Spinal cord (tissue), 4 donors: ENCODE results near the gene BTF3L4. TPM values are rescaled to one million over a fixed set of nuclear protein-coding genes. Genes with fewer than 3 reads are reported as not detected.

Experiments
- polyA plus RNA-seq, 2 donors: library from polyadenylated mRNA; unstranded; fragments of 120-200 nt; gene quantifications; one replicate each; pipeline ENCODE4 v1.2.1, GENCODE V29; 2013; ENCODE audit not compliant: insufficient read length in 2 of 2
- total RNA-seq, 2 donors: library from RNA; depleted of rRNA in 1 of 2; stranded (reverse); fragments of 120-200 nt in 1 of 2; fragments of >200 nt in 1 of 2; gene quantifications; one replicate each; pipeline versions ENCODE4 v1.2.3 to v1.2.4, GENCODE V29; 2013 to 2014

BTF3L4 gene
- total and polyA plus RNA-seq, 4 donors: 61.6 to 106 (median 84.8) TPM

Other genes starting within 250 kb of the BTF3L4 start
- 10 to 100 TPM; 89.3 to 95.9 TPM for gene NRDC, start 177.6 kb upstream of the BTF3L4 start, total RNA-seq
- 100 to 1,000 TPM; 123 to 146 TPM for gene NRDC, start 177.6 kb upstream of the BTF3L4 start, polyA plus RNA-seq
- 10 to 100 TPM in 1 of 2 donors, 1 to 10 TPM in 1; 9.5 to 38.3 TPM for gene RAB3B, start 65.6 kb upstream of the BTF3L4 start, total RNA-seq
- gene RAB3B, start 65.6 kb upstream of the BTF3L4 start, polyA plus RNA-seq: 10 to 100 TPM; 29.7 to 38.8 TPM
- 1 to 10 TPM; 5.6 TPM for gene KTI12, start 22.5 kb upstream of the BTF3L4 start, total RNA-seq
- gene KTI12, start 22.5 kb upstream of the BTF3L4 start, polyA plus RNA-seq: 1 to 10 TPM; 6.5 to 7.0 TPM
- gene TXNDC12, start 1.1 kb upstream of the BTF3L4 start, total RNA-seq: 10 to 100 TPM; 22.4 to 48.0 TPM
- gene TXNDC12, start 1.1 kb upstream of the BTF3L4 start, polyA plus RNA-seq: 10 to 100 TPM; 57.7 to 59.8 TPM
- 10 to 100 TPM; 46.7 to 96.7 TPM for gene ZFYVE9, start 85.8 kb downstream of the BTF3L4 start, total RNA-seq
- 10 to 100 TPM; 38.9 to 45.6 TPM for gene ZFYVE9, start 85.8 kb downstream of the BTF3L4 start, polyA plus RNA-seq